WI38 (cell line): Measurements from ENCODE around the gene UROD.
"Not testable (repeated sequence)": the region's sequence is repeated elsewhere in the genome, so short reads cannot be mapped to it uniquely, and the experiment has no call there.

Experiments used
- H3K4me3 ChIP-seq: 2 replicates; pipeline ENCODE4 v1.5.1; 2011; ENCODE audit warnings: low read depth, mild to moderate bottlenecking, control low read depth, low read length
- TF ChIP-seq, protein P1 (sequence below): IDR thresholded peaks from 2 replicates; pipeline ENCODE4 v1.5.1; 2012; ENCODE audit warnings: low read depth, mild to moderate bottlenecking, control low read depth, low read length

Gene UROD

DNA sequence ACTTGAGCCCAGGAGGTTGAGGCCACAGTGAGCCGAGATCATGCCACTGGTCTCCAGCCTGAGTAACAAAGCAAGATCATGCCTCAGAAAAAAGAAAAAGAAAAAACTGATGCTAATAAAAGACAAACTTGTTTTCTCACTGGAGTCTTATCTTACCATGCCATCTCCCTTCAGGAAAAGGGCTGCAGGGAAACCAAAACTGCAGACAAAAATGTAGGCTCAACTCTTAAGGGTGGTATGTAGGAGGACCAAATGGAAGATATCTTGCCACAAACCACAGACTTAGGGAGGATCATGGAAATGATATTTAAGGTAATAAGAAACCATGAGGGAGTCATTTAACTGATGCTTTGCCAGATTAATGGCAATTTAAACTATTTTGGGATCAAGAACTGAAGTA lies 32.9 kb downstream of the UROD start:
- TF ChIP-seq, protein P1, sequence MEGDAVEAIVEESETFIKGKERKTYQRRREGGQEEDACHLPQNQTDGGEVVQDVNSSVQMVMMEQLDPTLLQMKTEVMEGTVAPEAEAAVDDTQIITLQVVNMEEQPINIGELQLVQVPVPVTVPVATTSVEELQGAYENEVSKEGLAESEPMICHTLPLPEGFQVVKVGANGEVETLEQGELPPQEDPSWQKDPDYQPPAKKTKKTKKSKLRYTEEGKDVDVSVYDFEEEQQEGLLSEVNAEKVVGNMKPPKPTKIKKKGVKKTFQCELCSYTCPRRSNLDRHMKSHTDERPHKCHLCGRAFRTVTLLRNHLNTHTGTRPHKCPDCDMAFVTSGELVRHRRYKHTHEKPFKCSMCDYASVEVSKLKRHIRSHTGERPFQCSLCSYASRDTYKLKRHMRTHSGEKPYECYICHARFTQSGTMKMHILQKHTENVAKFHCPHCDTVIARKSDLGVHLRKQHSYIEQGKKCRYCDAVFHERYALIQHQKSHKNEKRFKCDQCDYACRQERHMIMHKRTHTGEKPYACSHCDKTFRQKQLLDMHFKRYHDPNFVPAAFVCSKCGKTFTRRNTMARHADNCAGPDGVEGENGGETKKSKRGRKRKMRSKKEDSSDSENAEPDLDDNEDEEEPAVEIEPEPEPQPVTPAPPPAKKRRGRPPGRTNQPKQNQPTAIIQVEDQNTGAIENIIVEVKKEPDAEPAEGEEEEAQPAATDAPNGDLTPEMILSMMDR, result no peak
- no peak overlapping the region for H3K4me3 ChIP-seq

DNA sequence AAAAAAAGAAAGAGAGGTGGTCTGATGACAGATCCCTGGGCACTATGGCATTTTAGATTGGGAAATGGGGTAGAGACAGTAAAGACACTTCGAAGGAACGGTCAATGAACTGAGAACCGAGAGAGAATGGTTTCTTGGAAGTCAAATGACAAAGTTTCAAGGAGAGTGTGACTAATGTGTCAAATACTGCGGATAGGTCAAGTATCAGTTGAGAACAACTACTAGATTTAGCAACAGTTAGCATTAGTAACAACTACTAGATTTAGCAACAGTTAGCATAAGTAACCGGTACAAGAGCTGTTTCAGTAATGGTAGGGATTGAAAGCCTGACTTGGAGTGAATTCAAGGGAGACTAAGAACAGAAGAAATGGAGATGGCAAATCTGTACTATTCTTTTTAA lies 35.0 kb downstream of the UROD start:
- no peak overlapping the region for H3K4me3 ChIP-seq
- TF ChIP-seq, protein P1, result no peak

DNA sequence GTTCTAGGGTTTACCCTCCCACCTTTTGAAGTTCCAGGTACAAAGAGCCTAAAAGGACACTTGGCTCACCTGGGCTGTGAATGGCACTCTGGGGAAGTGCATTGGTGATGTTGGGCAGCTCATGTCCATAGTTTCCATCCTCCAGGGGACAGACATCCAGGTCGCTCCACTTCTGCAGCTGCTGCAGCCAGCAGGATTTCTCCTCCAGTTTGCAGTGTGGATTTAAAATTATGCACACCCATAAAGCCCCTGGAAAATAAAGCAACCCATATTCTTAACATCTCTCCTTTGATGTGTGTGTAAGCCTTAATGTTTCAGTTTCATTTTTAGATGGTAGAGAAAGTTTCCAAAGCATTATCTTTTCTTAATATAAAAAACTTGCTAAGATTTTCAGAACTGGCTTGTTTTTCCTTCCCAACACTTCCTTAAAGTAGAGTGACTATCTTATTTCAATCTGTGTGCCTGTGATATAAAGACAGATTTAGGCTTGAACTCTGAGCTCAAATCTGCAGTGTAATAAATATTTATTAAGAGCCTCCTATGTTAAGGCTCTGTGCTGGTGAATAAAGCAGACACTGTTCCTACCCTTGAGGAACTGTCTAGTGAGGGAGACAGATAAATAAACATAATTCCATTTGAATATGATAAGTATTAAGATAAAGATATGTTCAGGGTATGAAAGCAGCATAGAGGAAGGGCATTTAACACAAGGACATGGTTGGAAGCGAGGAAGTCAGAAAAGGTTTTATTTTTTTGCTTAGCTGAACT lies 39.1 kb downstream of the UROD start:
- H3K4me3 ChIP-seq, result no peak overlapping the region
- TF ChIP-seq, protein P1, result no peak

DNA sequence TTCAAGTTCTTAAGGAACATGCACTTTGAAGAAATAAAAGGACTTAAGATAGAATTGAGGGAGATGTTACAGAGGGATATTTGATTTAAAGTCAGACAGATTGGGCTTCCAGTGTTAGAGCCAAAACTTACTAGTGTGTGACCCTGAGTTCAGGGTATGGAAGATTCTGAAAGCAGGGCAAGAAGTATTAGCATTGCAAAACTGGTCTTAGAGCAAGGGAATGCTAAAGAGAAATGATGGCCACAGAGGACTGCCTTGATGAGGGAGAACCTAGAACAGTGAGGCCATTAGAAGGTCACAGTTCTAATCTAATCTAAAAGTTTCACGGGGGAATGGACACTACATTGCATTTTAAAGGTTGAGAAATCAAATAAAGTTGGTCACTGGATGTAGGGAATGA lies 45.5 kb downstream of the UROD start:
- TF ChIP-seq, protein P1, result no peak
- no peak overlapping the region for H3K4me3 ChIP-seq

DNA sequence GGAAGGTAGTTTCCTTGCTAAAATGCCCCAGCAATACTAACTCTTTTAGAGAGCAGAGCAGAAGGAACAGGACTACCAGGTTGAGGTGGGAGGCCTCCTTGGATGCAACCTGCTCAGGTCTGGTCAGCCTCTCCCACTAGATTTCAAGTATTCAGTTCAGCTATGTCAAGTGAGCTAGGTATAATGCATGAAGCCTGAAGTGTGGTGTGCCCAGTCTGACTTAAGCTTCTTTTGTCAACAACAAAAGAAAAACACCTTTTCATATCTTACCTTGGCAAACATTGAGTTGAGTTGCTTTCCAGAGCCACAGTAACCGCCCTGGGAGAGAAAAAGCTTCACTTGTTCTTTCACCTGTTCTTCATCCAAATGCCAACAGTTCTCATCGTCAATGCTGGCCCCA lies 47.8 kb downstream of the UROD start:
- TF ChIP-seq, protein P1, result no peak
- H3K4me3 ChIP-seq, result no peak overlapping the region

DNA sequence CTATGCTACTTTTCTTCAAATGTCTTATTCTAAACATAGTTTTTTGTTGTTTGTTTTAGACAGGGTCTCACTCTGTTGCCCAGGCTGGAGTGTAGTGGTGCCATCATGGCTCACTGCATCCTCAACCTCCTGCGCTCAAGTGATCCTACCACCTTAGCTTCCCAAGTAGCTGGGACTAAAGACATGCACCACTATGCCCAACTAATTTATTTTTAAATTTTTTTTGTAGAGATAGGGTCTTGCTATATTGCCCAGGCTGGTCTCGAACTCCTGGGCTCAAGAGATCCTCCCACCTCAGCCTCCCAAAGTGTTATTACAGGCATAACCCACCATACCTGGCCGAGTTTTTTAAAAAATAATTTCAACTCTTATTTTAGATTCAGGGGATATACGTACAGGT lies 50.4 kb downstream of the UROD start:
- not testable (repeated sequence) for H3K4me3 ChIP-seq

DNA sequence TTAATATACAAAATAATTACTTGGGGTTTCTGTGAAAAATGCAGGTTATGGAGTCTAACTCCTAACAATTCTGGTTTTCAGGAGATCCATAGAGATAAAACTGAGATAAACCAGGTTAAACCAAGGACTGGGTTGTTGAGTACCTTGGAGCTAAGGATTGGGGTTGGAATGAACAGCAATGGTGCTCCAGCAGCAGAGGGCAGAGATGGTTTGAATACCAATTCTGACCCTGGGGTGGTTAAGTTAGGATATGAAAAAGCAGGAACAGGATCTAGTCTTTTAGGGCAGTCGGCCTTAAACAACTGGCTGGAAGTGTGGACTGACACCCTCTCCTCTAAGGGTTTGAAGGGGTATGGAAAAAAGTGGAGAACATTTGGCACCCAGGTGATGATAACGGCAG lies 53.0 kb downstream of the UROD start:
- TF ChIP-seq, protein P1, result no peak
- no peak overlapping the region for H3K4me3 ChIP-seq
